Measurements from ENCODE around the gene IGBP1. TPM values are rescaled to one million over a fixed set of nuclear protein-coding genes. Genes with fewer than 3 reads are reported as not detected.

The IGBP1 gene
- total RNA-seq, 1 donor from 2014 or later: 32.9 TPM

- Mint-ChIP-seq H3K4me3 (ENCODE audit: unreplicated experiment) (peak overlapping the region; percentile 63), H3K4me1 (ENCODE audit: low read depth) (peaks cover 24% of the 10 kb centered on the region), H3K9me3 (ENCODE audit: low read depth) (peaks cover 7% of the 10 kb centered on the region), H3K27me3 (ENCODE audit: low read depth) (no peaks in the 10 kb centered on the region), H3K27ac (ENCODE audit: unreplicated experiment) (peak overlapping the region; percentile 90), H3K36me3 (ENCODE audit: low read depth) (peaks cover 4% of the 10 kb centered on the region)
- DNase-seq (ENCODE audit: low spot score): no peak
- TF ChIP-seq CTCF (IDR thresholded peaks at IDR 0.05): no peak
Measured at GRCh38 chrX:70168238-70169188, 35.3 kb downstream of the IGBP1 start.

- Mint-ChIP-seq H3K4me3 (ENCODE audit: unreplicated experiment) (no peak overlapping the region), H3K27ac (ENCODE audit: unreplicated experiment) (no peak overlapping the region), H3K4me1 (ENCODE audit: low read depth) (peaks cover 24% of the 10 kb centered on the region), H3K36me3 (ENCODE audit: low read depth) (peaks cover 4% of the 10 kb centered on the region), H3K27me3 (ENCODE audit: low read depth) (no peaks in the 10 kb centered on the region), H3K9me3 (ENCODE audit: low read depth) (peaks cover 14% of the 10 kb centered on the region)
- DNase-seq (ENCODE audit: low spot score): no peak
- TF ChIP-seq CTCF (IDR thresholded peaks at IDR 0.05): no peak
Measured at GRCh38 chrX:70169281-70169680, 36.0 kb downstream of the IGBP1 start.

- Mint-ChIP-seq H3K27ac (ENCODE audit: unreplicated experiment) (no peak overlapping the region), H3K9me3 (ENCODE audit: low read depth) (peaks cover 14% of the 10 kb centered on the region), H3K36me3 (ENCODE audit: low read depth) (no peaks in the 10 kb centered on the region), H3K4me3 (ENCODE audit: unreplicated experiment) (no peak overlapping the region), H3K4me1 (ENCODE audit: low read depth) (peaks cover 22% of the 10 kb centered on the region), H3K27me3 (ENCODE audit: low read depth) (no peaks in the 10 kb centered on the region)
- no peak for TF ChIP-seq CTCF (IDR thresholded peaks at IDR 0.05)
- DNase-seq (ENCODE audit: low spot score): no peak
Measured at GRCh38 chrX:70171624-70172023, 38.4 kb downstream of the IGBP1 start.

- no peak overlapping the region for H3K27ac Mint-ChIP-seq (ENCODE audit: unreplicated experiment)
- DNase-seq (ENCODE audit: low spot score): no peak
- no peak for TF ChIP-seq CTCF (IDR thresholded peaks at IDR 0.05)
- no peaks in the 10 kb centered on the region for H3K36me3 Mint-ChIP-seq (ENCODE audit: low read depth)
- H3K27me3 Mint-ChIP-seq (ENCODE audit: low read depth): no peaks in the 10 kb centered on the region
- H3K4me3 Mint-ChIP-seq (ENCODE audit: unreplicated experiment): no peak overlapping the region
- peaks cover 14% of the 10 kb centered on the region for H3K9me3 Mint-ChIP-seq (ENCODE audit: low read depth)
- peaks cover 18% of the 10 kb centered on the region for H3K4me1 Mint-ChIP-seq (ENCODE audit: low read depth)
Measured at GRCh38 chrX:70172221-70172620, 39.0 kb downstream of the IGBP1 start.

GRCh38 chrX:70172964-70173363, 39.7 kb downstream of the IGBP1 start:
- peaks cover 14% of the 10 kb centered on the region for H3K9me3 Mint-ChIP-seq (ENCODE audit: low read depth)
- H3K4me3 Mint-ChIP-seq (ENCODE audit: unreplicated experiment): no peak overlapping the region
- TF ChIP-seq CTCF (IDR thresholded peaks at IDR 0.05): no peak
- no peaks in the 10 kb centered on the region for H3K36me3 Mint-ChIP-seq (ENCODE audit: low read depth)
- H3K4me1 Mint-ChIP-seq (ENCODE audit: low read depth): peaks cover 10% of the 10 kb centered on the region
- no peak for DNase-seq (ENCODE audit: low spot score)
- no peak overlapping the region for H3K27ac Mint-ChIP-seq (ENCODE audit: unreplicated experiment)
- no peaks in the 10 kb centered on the region for H3K27me3 Mint-ChIP-seq (ENCODE audit: low read depth)
